K562 (cell line): ENCODE results near the gene CELF4. TPM values are rescaled to one million over a fixed set of nuclear protein-coding genes. Genes with fewer than 3 reads are reported as not detected.

Experiments
- ATAC-seq: fragments of 200-7000 bp; cut with Tn5 transposase; 3 replicates; pipeline ENCODE4 v1.9.1; 2020; ENCODE audit warnings: moderate library complexity
- BruUV-seq: library from RNA; stranded (reverse); fragments of 400-500 nt; replicated peaks from 2 replicates; lab custom pipeline; 2021; lab: Mats Ljungman, UMichigan
- CTCF ChIA-PET: fragments of 300-600 bp; formaldehyde crosslinking; extraction: SDS; loops from one replicate; lab custom pipeline; 2021; ENCODE audit warnings: low intra/inter-chr PET ratio; lab: Yijun Ruan, JAX
- POLR2A ChIA-PET: fragments of 300-600, 350-650 bp; sonication (Branson Sonifier 250); formaldehyde crosslinking; extraction: SDS; loops from one replicate; lab custom pipeline; 2021; ENCODE audit warnings: antibody characterized with exemption, inconsistent platforms; lab: Yijun Ruan, JAX
- DNase-seq, 4 experiments: peaks; one replicate each; pipeline versions ENCODE4 v3.0.0 to v3.0.0-alpha.2; 2011 to 2018; ENCODE audit warnings: low spot score in 3 of 4, mixed read lengths in 3 of 4; ENCODE audit errors: extremely low read depth in 1 of 4
- FAIRE-seq: peaks from 2 replicates; lab custom pipeline; 2011; peaks lifted over from hg19 to GRCh38; lab: Jason Lieb, UNC
- H2AFZ ChIP-seq: 2 replicates; pipeline ENCODE4 v1.6.0; 2011; ENCODE audit warnings: low read depth, low read length, control low read depth, inconsistent platforms
- H3K27ac ChIP-seq: fragments of 200-600 bp; 3 replicates; pipeline ENCODE4 v1.8.0; 2011; ENCODE audit warnings: low read depth, mild to moderate bottlenecking, control low read depth, inconsistent platforms, low read length, moderate library complexity, mixed read lengths; ENCODE audit errors: extremely low read depth
- H3K27me3 ChIP-seq, 2 experiments: fragments of 300-600 bp in 1 of 2; 2 replicates in 1 of 2; 3 replicates in 1 of 2; pipeline versions ENCODE4 v1.6.0 to v1.8.0; 2011; ENCODE audit warnings: inconsistent platforms in 2 of 2, low read length in 2 of 2, mild to moderate bottlenecking in 1 of 2, mixed read lengths in 1 of 2, moderate library complexity in 1 of 2; ENCODE audit not compliant: control insufficient read depth in 2 of 2, insufficient read depth in 2 of 2
- H3K36me3 ChIP-seq: fragments of 300-600 bp; 3 replicates; pipeline ENCODE4 v1.8.0; 2011; ENCODE audit warnings: mild to moderate bottlenecking, low read length, inconsistent platforms; ENCODE audit not compliant: control insufficient read depth, insufficient read depth
- H3K4me1 ChIP-seq, 2 experiments: fragments of 200-600 bp in 1 of 2; replicated peaks in 1 of 2; 2 replicates in 1 of 2; 3 replicates in 1 of 2; pipeline versions ENCODE4 v1.5.1 to v1.8.0; 2011; ENCODE audit warnings: inconsistent platforms in 2 of 2, low read length in 2 of 2, mild to moderate bottlenecking in 1 of 2, mixed read lengths in 1 of 2, moderate library complexity in 1 of 2; ENCODE audit not compliant: control insufficient read depth in 2 of 2, insufficient read depth in 2 of 2
- H3K4me2 ChIP-seq: 2 replicates; pipeline ENCODE4 v1.6.1; 2011; ENCODE audit warnings: low read length, control low read depth, inconsistent platforms, mixed read lengths; ENCODE audit not compliant: insufficient read depth
- H3K4me3 ChIP-seq: fragments of 200-600 bp; sonication (generic), shearing (Covaris generic); 2 replicates; pipeline ENCODE4 v1.5.1; 2016; ENCODE audit warnings: control low read depth, inconsistent platforms
- H3K79me2 ChIP-seq: fragments of 200-600 bp; 3 replicates; pipeline ENCODE4 v1.8.0; 2011; ENCODE audit warnings: low read length, inconsistent platforms; ENCODE audit not compliant: control insufficient read depth, insufficient read depth
- H3K9ac ChIP-seq, 2 experiments: 2 replicates each; pipeline versions ENCODE4 v1.6.0 to v1.6.1; 2011; ENCODE audit warnings: low read depth in 2 of 2, low read length in 2 of 2, control low read depth in 1 of 2, inconsistent platforms in 1 of 2, mild to moderate bottlenecking in 1 of 2, mixed read lengths in 1 of 2; ENCODE audit not compliant: insufficient read depth in 1 of 2
- H3K9me1 ChIP-seq: one replicate; pipeline ENCODE4 v1.6.0; 2011; ENCODE audit warnings: inconsistent platforms, mild to moderate bottlenecking, low read length, moderate library complexity; ENCODE audit not compliant: control insufficient read depth, insufficient read depth
- H3K9me3 ChIP-seq: replicated peaks from 2 replicates; pipeline ENCODE4 v1.5.1; 2011; ENCODE audit warnings: low read depth, low read length, inconsistent platforms; ENCODE audit not compliant: control insufficient read depth, insufficient read depth
- H4K20me1 ChIP-seq: replicated peaks from 2 replicates; pipeline ENCODE4 v1.6.1; 2011; ENCODE audit warnings: low read length, inconsistent platforms, mixed read lengths; ENCODE audit not compliant: control insufficient read depth, insufficient read depth
- CREB1 ChIP-seq, 2 experiments: sonication (generic) in 1 of 2; formaldehyde crosslinking in 1 of 2; IDR thresholded peaks; 2 replicates each; pipeline versions ENCODE4 v1.6.1 to v1.8.0; 2012 to 2022; ENCODE audit warnings: inconsistent platforms in 1 of 2, mild to moderate bottlenecking in 1 of 2, missing genetic modification reagents in 1 of 2, moderate library complexity in 1 of 2
- CTBP1 ChIP-seq: fragments of 450-650 bp; IDR thresholded peaks from 2 replicates; pipeline ENCODE4 v1.6.1; 2016; ENCODE audit warnings: borderline replicate concordance
- HDGF ChIP-seq: fragments of 450-650 bp; IDR thresholded peaks from 2 replicates; pipeline ENCODE4 v1.6.1; 2016
- MLLT1 ChIP-seq, 2 experiments: fragments of 450-650 bp; IDR thresholded peaks; 2 replicates each; pipeline ENCODE4 v1.6.1; 2016
- USF1 ChIP-seq: sonication (generic); formaldehyde crosslinking; IDR thresholded peaks from 2 replicates; pipeline ENCODE4 v1.9.0; 2022; ENCODE audit warnings: mild to moderate bottlenecking, missing genetic modification reagents
- ZNF780A ChIP-seq: fragments of 250-450 bp; sonication (Bioruptor Pico); IDR thresholded peaks from 2 replicates; pipeline ENCODE4 v1.5.0; 2021; ENCODE audit warnings: mild to moderate bottlenecking
- WGBS: fragments of 100-300 bp; shearing (Covaris generic); methylation state at CpG from one replicate; pipeline ENCODE4 v1.1.6; 2016; ENCODE audit warnings: low coverage, mixed read lengths; ENCODE audit not compliant: insufficient coverage; ENCODE audit errors: missing lambda C conversion rate; 5-methylcytosine and 5-hydroxymethylcytosine counted together
- in situ Hi-C: fragments of 300-500 bp; cut with MboI; formaldehyde crosslinking; loops from 4 replicates; pipeline ENCODE4 v1.15.0; 2018; ENCODE audit warnings: inconsistent platforms, mixed read lengths
- intact Hi-C: fragments of 100-400 bp; cut with micrococcal nuclease; formaldehyde crosslinking; loops from 2 replicates; pipeline ENCODE4 v1.14.2; 2022
- polyA plus RNA-seq, 8 experiments: library from polyadenylated mRNA; depleted of rRNA in 4 of 8; stranded (reverse) in 5 of 8; unstranded in 3 of 8; fragments of >200 nt; fragmentation: Nextera tagmentation in 2 of 8; fragmentation: Illumina TruSeq in 1 of 8; extraction: Ambion mirVana in 2 of 8; extraction: Trizol in 1 of 8; gene quantifications; 2 replicates each; pipeline versions ENCODE4 v1.2.1 to v1.2.3, GENCODE V29; 2011 to 2014; ENCODE audit warnings: inconsistent platforms in 1 of 8, missing spikeins in 1 of 8
- total RNA-seq, 7 experiments: library from RNA; depleted of rRNA in 6 of 7; stranded (reverse); fragments of >200 nt in 6 of 7; fragmentation: Illumina TruSeq in 2 of 7; extraction: Trizol in 2 of 7; gene quantifications; 2 replicates each; pipeline versions ENCODE4 v1.2.1 to v1.2.3, GENCODE V29; 2011 to 2021; ENCODE audit warnings: low replicate concordance in 1 of 7

Gene CELF4
- total and polyA plus RNA-seq, 9 of the 15 experiments (the other 6 are each of a cell fraction or from before 2014, with no cell fraction given), result 0.04 to 0.24 (median 0.07) TPM; not detected in 3

- TF ChIP-seq CREB1 (IDR thresholded peaks at IDR 0.05) (no peak), CREB1 (CRISPR knock-in tag; IDR thresholded peaks at IDR 0.05) (no peak), MLLT1 (IDR thresholded peaks at IDR 0.05) (no peak), HDGF (no peak), ZNF780A (CRISPR knock-in tag) (no peak), CTBP1 (no peak), USF1 (CRISPR knock-in tag) (no peak)
- Histone ChIP-seq H4K20me1 (peaks cover 2% of the 10 kb centered on the region; the same call in 1 of the 2 replicates), H2AFZ (no peak overlapping the region), H3K36me3 (no peaks in the 10 kb centered on the region), H3K9me3 (no peaks in the 10 kb centered on the region), H3K27me3 (peaks cover 2 to 6% of the 10 kb centered on the region in 2 experiments; a peak in 3 of 5 replicates), H3K79me2 (no peaks in the 10 kb centered on the region), H3K4me3 (no peak overlapping the region), H3K4me1 (peaks cover 0 to 13% of the 10 kb centered on the region in 2 experiments; a peak in 2 of 5 replicates), H3K4me2 (no peak overlapping the region), H3K9me1 (no peaks in the 10 kb centered on the region), H3K27ac (no peak overlapping the region), H3K9ac (no peak overlapping the region; a peak in 1 of 4 replicates)
- ATAC-seq (no peak), FAIRE-seq (no peak), DNase-seq (no peak)
- WGBS, result 7% methylated on average over 5 of the region's 6 CpGs
- in situ Hi-C loops, result no loop called here
- ChIA-PET POLR2A (interaction anchor here (0.6 kb wide), 1 partner anchor 78 kb away, joined by 6 read pairs; no protein-coding TSS in a partner anchor), CTCF (no interaction called here)
- no TSS peak for BruUV-seq
- intact Hi-C loops, result loop anchor here (10.0 kb wide), 1 partner anchor 305 kb away; no protein-coding TSS in a partner anchor
Measured at GRCh38 chr18:37249895-37250618, 315.5 kb downstream of the CELF4 start.
